Central memory CD8-positive, alpha-beta T cell (primary cell): ENCODE measurements around the gene XPO6.

ENCODE experiments used
- ATAC-seq: fragments of 150-1000 bp; cut with Tn5 transposase; replicated peaks from 2 replicates; pipeline ENCODE4 v1.10.0; 2022; ENCODE audit warnings: mild to moderate bottlenecking, moderate FRiP score, moderate number of reproducible peaks; ENCODE audit not compliant: poor library complexity, severe bottlenecking; ENCODE audit errors: extremely low read depth
- DNase-seq, 2 donors: peaks; one replicate each; pipeline ENCODE4 v3.0.0; 2021; ENCODE audit warnings: low spot score in 2 of 2
- H3K27ac Mint-ChIP-seq: one replicate; pipeline ENCODE4 v1.8.0; 2022; ENCODE audit warnings: low read depth, mild to moderate bottlenecking, moderate library complexity, mixed read lengths
- H3K27me3 Mint-ChIP-seq: one replicate; pipeline ENCODE4 v1.8.0; 2022; ENCODE audit warnings: mixed read lengths
- H3K36me3 Mint-ChIP-seq: one replicate; pipeline ENCODE4 v1.8.0; 2022; ENCODE audit warnings: mild to moderate bottlenecking, moderate library complexity, mixed read lengths; ENCODE audit not compliant: insufficient read depth
- H3K4me1 Mint-ChIP-seq: one replicate; pipeline ENCODE4 v1.8.0; 2022; ENCODE audit warnings: mixed read lengths
- H3K4me3 Mint-ChIP-seq: one replicate; pipeline ENCODE4 v1.8.0; 2022; ENCODE audit warnings: mild to moderate bottlenecking, moderate library complexity, mixed read lengths
- H3K9me3 Mint-ChIP-seq: one replicate; pipeline ENCODE4 v1.8.0; 2022; ENCODE audit warnings: mixed read lengths

Gene XPO6

GRCh38 chr16:28063591-28064061 is 148.1 kb downstream of the XPO6 start, which contains the start of gene GSG1L:
Gene GSG1L, minus strand, starts transcription at chr16:28063714. Its CDS starts 290 bp downstream, at chr16:28063424.
- H3K4me1 Mint-ChIP-seq = no peaks in the 10 kb centered on the region
- peak within 1 kb of the TSS; percentile 36 for H3K4me3 Mint-ChIP-seq
- H3K27me3 Mint-ChIP-seq = peaks cover 64% of the 10 kb centered on the region
- H3K9me3 Mint-ChIP-seq = no peaks in the 10 kb centered on the region
- H3K36me3 Mint-ChIP-seq = peaks cover 4% of the 10 kb centered on the region
- no peak within 1 kb of the TSS for H3K27ac Mint-ChIP-seq
- no peak for ATAC-seq
- no peak for DNase-seq

- no peak for DNase-seq
- Mint-ChIP-seq H3K27ac (no peak overlapping the region), H3K4me1 (no peaks in the 10 kb centered on the region), H3K9me3 (no peaks in the 10 kb centered on the region), H3K4me3 (no peak overlapping the region), H3K27me3 (peaks cover 71% of the 10 kb centered on the region), H3K36me3 (peaks cover 5% of the 10 kb centered on the region)
- ATAC-seq = no peak
These were observed 148.8 kb downstream of the XPO6 start for GRCh38 chr16:28062847-28063521.

GRCh38 chr16:28062261-28062846 is 149.4 kb downstream of the XPO6 start:
- Mint-ChIP-seq H3K9me3 (no peaks in the 10 kb centered on the region), H3K27me3 (peaks cover 77% of the 10 kb centered on the region), H3K36me3 (peaks cover 5% of the 10 kb centered on the region), H3K4me1 (no peaks in the 10 kb centered on the region), H3K27ac (no peak overlapping the region), H3K4me3 (peak overlapping the region; percentile 36)
- ATAC-seq (no peak), DNase-seq (no peak)

- DNase-seq = no peak
- no peaks in the 10 kb centered on the region for H3K9me3 Mint-ChIP-seq
- H3K36me3 Mint-ChIP-seq = peaks cover 5% of the 10 kb centered on the region
- H3K27ac Mint-ChIP-seq = no peak overlapping the region
- H3K27me3 Mint-ChIP-seq = peaks cover 80% of the 10 kb centered on the region
- no peak for ATAC-seq
- no peaks in the 10 kb centered on the region for H3K4me1 Mint-ChIP-seq
- no peak overlapping the region for H3K4me3 Mint-ChIP-seq
These were observed 150.2 kb downstream of the XPO6 start for GRCh38 chr16:28061352-28062101.

- Mint-ChIP-seq H3K4me1 (no peaks in the 10 kb centered on the region), H3K36me3 (peaks cover 5% of the 10 kb centered on the region), H3K27me3 (peaks cover 71% of the 10 kb centered on the region), H3K9me3 (no peaks in the 10 kb centered on the region), H3K27ac (no peak overlapping the region), H3K4me3 (no peak overlapping the region)
- DNase-seq (no peak), ATAC-seq (no peak)
These were observed 151.8 kb downstream of the XPO6 start for GRCh38 chr16:28059841-28060575.

- DNase-seq = no peak
- Mint-ChIP-seq H3K27ac (no peak overlapping the region), H3K4me1 (no peaks in the 10 kb centered on the region), H3K27me3 (peaks cover 67% of the 10 kb centered on the region), H3K36me3 (peaks cover 5% of the 10 kb centered on the region), H3K4me3 (no peak overlapping the region), H3K9me3 (no peaks in the 10 kb centered on the region)
- no peak for ATAC-seq
These were observed 152.8 kb downstream of the XPO6 start for GRCh38 chr16:28058839-28059589.

- Mint-ChIP-seq H3K27ac (no peak overlapping the region), H3K4me3 (no peak overlapping the region), H3K4me1 (no peaks in the 10 kb centered on the region), H3K27me3 (peaks cover 77% of the 10 kb centered on the region), H3K36me3 (peaks cover 5% of the 10 kb centered on the region), H3K9me3 (no peaks in the 10 kb centered on the region)
- no peak for ATAC-seq
- DNase-seq = no peak
These were observed 153.8 kb downstream of the XPO6 start for GRCh38 chr16:28057949-28058348.

- no peaks in the 10 kb centered on the region for H3K9me3 Mint-ChIP-seq
- DNase-seq (no peak), ATAC-seq (no peak)
- no peaks in the 10 kb centered on the region for H3K36me3 Mint-ChIP-seq
- H3K4me3 Mint-ChIP-seq = no peak overlapping the region
- no peak overlapping the region for H3K27ac Mint-ChIP-seq
- peaks cover 39% of the 10 kb centered on the region for H3K27me3 Mint-ChIP-seq
- no peaks in the 10 kb centered on the region for H3K4me1 Mint-ChIP-seq
These were observed 158.3 kb downstream of the XPO6 start for GRCh38 chr16:28053461-28053860.

GRCh38 chr16:28052274-28053128 is 159.3 kb downstream of the XPO6 start:
- Mint-ChIP-seq H3K27me3 (peaks cover 29% of the 10 kb centered on the region), H3K4me1 (no peaks in the 10 kb centered on the region), H3K27ac (no peak overlapping the region), H3K4me3 (no peak overlapping the region), H3K36me3 (no peaks in the 10 kb centered on the region), H3K9me3 (no peaks in the 10 kb centered on the region)
- DNase-seq = no peak
- ATAC-seq = no peak

- H3K27me3 Mint-ChIP-seq = peaks cover 29% of the 10 kb centered on the region
- H3K27ac Mint-ChIP-seq = no peak overlapping the region
- H3K4me3 Mint-ChIP-seq = no peak overlapping the region
- H3K36me3 Mint-ChIP-seq = no peaks in the 10 kb centered on the region
- ATAC-seq (no peak), DNase-seq (no peak)
- no peaks in the 10 kb centered on the region for H3K9me3 Mint-ChIP-seq
- no peaks in the 10 kb centered on the region for H3K4me1 Mint-ChIP-seq
These were observed 160.3 kb downstream of the XPO6 start for GRCh38 chr16:28051486-28051885.
